ENCODE results near the gene EIF4EBP2.
A peak's percentile ranks its signal among the peaks of the same experiment; 100 is the strongest.

EIF4EBP2 gene

GRCh38 chr10:70404036-70404786 is at the start of gene EIF4EBP2:
TSS of gene EIF4EBP2 (plus strand) at chr10:70404145. CDS start at chr10:70404402, 257 bp downstream.
- DNase-seq (ENCODE audit: low read depth in 2 of 2) = peak; percentile 86 to 87

DNA sequence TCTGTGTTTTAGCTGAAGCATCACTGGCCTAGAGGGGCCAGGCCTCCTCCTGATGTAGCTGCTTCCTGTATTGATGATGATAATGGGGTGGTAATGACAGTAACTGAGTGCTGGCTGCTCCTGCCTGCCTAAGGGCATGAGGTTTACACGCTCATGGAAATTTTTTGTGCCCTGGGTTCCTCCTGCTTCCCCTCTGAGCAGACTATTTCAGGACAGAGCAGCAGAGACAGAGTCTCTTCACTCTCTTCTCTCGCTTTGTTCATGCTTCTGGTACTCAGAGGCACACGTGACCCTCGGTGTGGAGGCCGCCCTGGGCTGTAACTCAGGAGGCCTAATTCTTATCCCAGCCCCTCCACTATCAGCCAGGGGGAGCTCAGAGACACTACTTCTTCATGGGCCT is 49.4 kb upstream of the EIF4EBP2 start:
- DNase-seq (ENCODE audit: low read depth in 2 of 2) = no peak

DNA sequence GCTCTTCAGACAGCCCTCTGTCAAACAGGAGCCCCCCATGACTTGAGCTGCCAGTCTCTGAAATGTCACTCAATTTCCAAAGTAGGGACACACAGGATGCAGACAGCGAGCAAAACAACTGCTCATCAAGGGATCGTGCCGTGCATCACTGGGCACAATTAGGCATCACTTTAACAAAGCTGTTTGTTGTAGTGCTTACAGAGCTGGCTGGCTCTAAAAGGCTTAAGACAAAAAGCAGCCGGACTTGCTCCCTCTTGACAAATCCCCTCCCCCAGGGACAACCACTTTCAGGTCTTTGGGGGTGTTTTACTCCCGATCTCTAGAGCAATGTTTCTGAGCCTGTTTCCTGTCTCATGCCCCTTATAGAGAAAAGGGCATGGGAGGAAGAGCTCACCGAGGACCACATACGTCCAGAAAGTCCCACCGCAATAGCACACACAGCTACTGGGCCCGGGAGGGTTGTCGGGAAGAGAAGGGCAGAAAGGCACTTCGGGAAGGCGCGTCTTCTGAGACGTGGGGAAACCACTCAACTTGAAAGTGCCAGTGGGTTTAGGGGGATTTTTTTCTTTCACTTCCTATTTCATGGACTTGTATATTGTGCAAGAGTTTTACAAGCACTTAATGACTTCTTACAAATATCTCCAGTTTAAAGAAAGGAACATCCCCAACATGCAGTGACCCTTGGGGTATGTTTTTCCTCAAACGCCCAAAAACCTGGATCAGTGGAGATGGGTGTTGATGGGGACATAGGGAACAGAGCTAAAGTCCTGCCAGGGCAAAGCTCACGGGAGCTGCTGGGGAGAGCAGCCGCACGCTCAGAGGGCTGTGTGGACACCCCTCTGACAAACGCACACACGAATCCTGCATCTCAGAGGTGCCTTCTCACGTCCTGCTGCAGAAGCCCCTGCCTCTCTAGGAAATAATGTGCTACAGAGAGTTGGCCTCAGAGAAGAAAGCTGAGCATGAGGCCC is 48.6 kb upstream of the EIF4EBP2 start:
- DNase-seq (ENCODE audit: low read depth in 2 of 2) = no peak

DNA sequence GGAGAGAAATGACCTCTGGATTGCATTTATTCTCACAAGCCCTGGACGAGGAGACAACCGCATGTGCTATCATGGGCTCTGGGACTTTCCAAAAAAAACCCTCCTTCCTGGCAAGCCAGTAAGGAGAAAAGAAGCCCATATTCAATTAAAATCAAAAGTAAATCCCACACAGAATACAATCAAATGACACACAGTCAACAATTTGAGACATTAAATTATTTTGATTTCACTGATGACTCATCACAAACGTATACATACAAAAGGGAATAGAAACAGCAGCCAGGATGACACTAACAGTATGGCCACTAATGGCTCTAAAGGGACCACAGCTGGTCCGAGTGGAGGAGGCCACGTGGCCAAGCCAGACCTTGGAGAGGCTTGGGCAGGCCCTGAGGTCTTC is 46.4 kb upstream of the EIF4EBP2 start:
- DNase-seq (ENCODE audit: low read depth in 2 of 2) = no peak

DNA sequence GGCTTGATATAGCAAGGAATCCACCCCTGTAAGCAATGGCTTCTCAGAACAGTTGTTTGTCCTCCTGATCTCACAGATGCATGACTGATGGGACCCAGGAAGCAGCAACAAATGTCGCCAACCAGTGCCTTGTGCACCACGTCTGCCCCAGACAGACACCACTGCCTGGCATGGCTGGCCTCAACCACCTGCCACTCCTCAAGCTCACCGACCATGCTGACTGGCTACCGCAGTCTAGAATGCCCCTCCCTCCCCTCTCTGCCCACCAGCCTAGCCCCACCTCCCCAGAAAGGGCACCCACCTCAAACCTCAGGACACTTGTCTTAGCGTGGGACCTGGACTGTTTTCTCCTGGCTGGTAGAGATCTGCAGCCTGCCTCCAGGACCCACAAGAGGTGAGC is 45.5 kb upstream of the EIF4EBP2 start:
- no peak for DNase-seq (ENCODE audit: low read depth in 2 of 2)

- no peak for DNase-seq (ENCODE audit: low read depth in 2 of 2)
Observed at GRCh38 chr10:70359017-70359550, 44.9 kb upstream of the EIF4EBP2 start.

DNA sequence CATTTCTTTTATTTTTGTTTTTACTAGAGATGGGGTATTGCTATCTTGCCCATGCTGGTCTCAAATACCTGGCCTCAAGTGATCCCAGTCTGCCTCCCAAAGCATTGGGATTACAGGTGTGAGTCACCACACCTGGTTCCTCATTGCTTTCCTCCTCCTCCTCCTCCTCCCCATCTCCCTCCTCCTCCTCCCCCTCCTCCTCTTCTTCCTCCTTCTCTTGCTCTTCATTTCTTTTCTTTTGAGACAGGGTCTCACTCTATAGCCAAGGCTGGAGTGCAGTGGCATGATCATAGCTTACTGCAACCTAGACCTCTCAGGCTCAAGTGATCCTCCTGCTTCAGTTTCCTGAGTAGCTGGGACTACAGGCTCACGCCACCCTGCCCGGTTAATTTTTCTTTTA is 43.7 kb upstream of the EIF4EBP2 start:
- no peak for DNase-seq (ENCODE audit: low read depth in 2 of 2)

- no peak for DNase-seq (ENCODE audit: low read depth in 2 of 2)
Observed at GRCh38 chr10:70362328-70362727, 41.6 kb upstream of the EIF4EBP2 start.

DNA sequence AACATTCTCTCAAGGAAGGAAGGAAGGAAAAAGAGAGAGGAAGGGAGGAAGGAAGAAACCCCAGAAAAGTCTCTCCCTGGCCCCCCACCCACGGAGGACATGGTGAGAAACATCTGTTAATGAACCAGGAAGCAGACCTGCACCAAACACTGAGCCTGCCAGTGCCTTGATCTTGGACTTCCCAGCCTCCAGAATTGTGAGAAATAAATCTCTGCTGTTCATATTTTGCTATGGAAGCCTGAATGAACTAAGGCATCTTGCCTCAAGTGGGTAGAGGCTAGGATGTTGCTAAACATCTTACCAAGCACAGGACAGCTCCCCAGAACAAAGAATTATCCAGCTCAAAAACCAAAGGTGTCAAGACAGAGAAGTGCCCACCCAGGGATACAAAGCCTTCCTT is 40.7 kb upstream of the EIF4EBP2 start:
- no peak for DNase-seq (ENCODE audit: low read depth in 2 of 2)

GRCh38 chr10:70363971-70364771 is 39.8 kb upstream of the EIF4EBP2 start:
- DNase-seq (ENCODE audit: low read depth in 2 of 2) = peak; percentile 91

GRCh38 chr10:70364772-70365091 is 39.2 kb upstream of the EIF4EBP2 start:
- no peak for DNase-seq (ENCODE audit: low read depth in 2 of 2)

GRCh38 chr10:70367195-70367796 is 36.6 kb upstream of the EIF4EBP2 start:
- no peak for DNase-seq (ENCODE audit: low read depth in 2 of 2)

DNA sequence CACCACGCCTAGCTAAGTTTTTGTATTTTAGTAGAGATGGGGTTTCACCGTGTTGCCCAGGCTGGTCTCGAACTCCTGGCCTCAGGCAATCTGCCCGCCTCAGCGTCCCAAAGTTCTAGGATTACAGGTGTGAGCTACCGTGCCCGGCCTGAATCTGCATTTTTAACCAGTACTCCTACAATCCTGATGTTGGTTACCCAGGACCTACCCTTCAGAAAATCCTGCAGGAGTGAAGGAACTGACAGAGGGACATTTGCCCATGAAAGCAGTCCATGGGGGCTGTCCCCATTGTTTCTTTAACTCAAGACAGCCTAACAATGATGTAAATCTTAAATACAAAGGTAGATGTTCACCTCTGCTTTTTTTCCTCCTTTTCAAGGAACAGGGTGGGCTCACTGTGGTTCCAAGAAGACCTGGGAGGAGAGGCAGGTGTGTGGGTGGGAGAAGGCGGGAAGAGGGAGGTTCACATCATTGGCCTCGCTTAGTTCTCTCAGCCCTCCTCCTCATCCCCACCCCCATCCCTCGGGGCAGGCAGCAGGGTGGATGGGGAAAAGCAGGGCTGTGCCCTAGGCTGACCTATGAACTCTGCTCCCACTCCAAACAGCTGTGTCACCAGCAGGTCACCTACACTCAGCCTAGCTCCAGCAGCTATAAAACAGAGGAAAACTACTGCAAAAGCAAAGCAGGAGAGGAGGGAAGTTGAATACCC is 35.0 kb upstream of the EIF4EBP2 start:
- no peak for DNase-seq (ENCODE audit: low read depth in 2 of 2)

DNA sequence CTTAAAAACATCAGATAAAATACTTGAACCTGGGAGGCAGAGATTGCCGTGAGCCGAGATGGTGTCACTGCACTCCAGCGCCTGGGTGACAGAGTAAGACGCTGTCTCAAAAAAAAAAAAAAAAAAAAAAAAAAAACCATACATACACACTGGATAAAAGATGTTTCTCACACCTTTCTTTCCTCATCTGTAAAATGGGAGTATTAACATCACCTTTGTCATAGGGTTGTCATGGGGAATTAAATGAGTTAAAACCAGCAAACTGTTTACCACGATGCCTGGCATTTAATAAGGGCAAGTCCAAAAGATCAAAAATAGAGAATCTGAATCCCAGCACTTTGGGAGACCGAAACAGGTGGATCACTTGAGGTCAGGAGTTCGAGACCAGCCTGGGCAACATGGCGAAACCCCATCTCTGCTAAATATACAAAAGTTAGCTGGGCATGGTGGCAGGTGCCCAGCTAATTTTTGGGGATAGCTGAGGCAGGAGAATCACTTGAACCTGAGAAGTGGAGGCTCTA is 34.4 kb upstream of the EIF4EBP2 start:
- no peak for DNase-seq (ENCODE audit: low read depth in 2 of 2)

DNA sequence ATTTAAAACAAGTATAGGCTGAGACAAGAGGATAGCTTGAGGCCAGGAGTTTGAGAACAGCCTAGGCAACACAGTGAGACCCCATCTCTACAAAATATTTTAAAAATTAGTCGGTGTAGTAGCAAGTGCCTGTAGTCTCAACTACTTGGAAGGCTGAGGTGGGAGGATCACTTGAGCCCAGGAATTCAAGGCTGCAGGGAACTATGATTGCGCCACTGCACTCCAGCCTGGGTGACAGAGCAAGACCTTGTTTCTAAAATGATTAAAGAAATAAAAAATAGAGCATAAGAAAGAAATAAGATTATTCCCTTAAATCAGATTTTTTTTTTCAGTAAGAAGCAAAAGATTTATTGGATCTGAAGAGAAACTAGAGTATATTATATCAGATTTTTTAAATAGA is 33.2 kb upstream of the EIF4EBP2 start:
- DNase-seq (ENCODE audit: low read depth in 2 of 2) = no peak

DNA sequence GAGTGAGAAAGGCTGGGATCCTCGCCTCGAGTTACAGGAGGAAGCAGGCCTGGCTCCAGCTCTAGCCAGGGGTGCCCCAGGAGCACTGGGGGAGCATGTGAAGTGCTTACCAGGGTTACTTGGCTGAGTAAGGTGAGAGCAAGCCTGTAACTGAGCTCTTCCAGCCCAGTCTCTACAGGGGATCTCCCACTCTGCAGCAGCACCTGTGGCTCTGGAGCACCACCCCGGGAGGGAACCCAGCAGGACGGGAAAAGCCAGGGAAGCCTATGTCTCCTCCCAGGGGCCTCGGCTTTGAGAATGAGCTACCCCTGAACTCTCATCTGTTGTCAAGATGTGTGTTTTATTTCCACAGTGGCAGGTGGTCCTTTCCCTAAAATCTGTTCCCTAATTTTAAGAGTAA is 32.1 kb upstream of the EIF4EBP2 start:
- no peak for DNase-seq (ENCODE audit: low read depth in 2 of 2)

DNA sequence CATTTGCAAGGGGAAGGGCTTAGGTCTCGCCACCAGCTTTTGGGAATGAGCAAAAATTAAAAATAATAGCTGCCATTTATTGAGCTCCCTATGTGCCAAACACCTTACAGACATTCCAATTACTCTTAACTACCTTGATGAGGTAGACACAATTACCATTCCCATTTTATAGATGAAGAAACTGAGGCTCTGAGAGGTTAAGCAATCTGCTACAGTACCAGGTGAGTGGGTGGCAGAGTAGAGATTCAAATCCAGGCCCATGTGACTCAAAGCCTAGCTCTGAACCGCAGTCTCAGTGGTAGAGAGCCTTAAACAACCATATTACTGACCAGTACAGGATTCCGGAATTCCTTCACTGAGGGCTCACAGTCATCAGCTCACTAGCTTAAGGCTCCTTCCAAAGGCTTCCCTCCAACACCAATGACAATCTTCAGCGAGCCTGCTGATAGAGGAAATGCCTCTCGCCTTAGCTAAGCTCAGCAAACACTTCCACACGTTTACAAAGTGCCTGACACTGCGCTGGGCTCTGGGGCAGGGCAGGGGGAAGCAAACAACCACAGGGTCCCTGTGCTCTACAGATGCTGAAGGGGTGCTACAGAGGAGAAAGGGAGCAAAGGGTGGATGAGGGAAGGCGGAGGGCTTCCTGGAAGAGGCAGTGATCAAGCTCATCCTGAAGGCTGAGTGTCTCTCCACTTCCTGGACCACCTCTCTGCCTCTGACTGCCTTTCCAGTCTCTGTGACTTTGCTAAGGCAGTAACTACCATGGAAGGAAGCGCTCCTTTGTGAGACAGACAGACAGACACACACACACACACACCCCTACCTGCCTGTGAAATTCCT is 28.9 kb upstream of the EIF4EBP2 start:
- DNase-seq (ENCODE audit: low read depth in 2 of 2) = no peak

DNA sequence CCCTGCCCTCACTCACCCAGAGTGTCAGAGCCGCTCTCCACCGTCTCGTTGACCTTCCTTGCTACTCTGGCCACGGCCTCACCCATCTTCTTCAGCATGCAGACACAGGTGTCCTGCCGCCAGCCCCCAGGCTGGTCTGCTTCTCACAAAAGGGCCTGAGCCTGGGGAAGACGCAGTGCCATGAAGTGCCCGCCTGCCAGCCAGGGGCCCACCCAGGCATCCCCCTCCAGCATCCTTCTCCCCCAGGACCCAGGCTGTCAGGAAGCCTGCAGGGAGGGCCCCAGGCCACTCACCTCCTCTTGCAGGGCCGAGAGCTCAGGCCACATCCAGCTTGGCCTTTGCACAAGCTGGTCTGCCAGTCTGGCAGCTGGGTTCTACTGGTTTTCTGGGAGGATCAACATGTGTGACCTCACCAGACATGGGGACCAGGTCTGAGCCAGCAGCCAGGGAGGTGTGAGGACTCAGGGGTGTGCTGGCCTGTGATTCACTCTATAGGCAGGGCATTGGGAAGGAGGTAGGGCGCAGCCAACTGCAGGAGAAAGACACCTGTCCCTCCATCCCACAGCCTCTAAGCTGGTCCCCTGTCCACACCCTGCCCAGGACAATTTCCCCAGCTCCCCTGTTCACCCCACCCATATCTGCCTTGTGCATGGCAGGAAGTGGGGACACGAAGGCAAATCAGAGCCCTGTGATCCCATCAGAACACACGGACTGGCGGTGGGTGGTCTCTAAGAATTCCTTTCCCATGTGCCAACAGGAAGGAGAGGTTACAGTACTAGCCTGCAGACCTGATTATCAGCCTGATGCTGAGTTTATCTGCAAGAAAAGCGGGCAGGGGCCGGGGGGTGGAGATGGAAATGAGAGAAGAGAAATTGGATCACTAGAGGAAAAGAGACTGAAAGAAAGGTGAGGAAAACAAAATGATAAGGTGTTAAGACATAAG is 27.2 kb upstream of the EIF4EBP2 start:
- no peak for DNase-seq (ENCODE audit: low read depth in 2 of 2)

- peak; percentile 87 to 88 for DNase-seq (ENCODE audit: low read depth in 2 of 2)
Observed at GRCh38 chr10:70378122-70378521, 25.8 kb upstream of the EIF4EBP2 start.
